Activated naive CD8-positive, alpha-beta T cell (primary cell): ENCODE results near the gene TAAR6.
"Not testable (repeated sequence)": the region's sequence is repeated elsewhere in the genome, so short reads cannot be mapped to it uniquely, and the experiment has no call there.

ENCODE experiments used
- H3K27ac Mint-ChIP-seq: one replicate; pipeline ENCODE4 v1.8.0; 2021; ENCODE audit warnings: mixed read lengths
- H3K27me3 Mint-ChIP-seq: one replicate; pipeline ENCODE4 v1.8.0; 2021; ENCODE audit warnings: mixed read lengths
- H3K36me3 Mint-ChIP-seq: one replicate; pipeline ENCODE4 v1.8.0; 2021; ENCODE audit warnings: mixed read lengths
- H3K4me1 Mint-ChIP-seq: one replicate; pipeline ENCODE4 v1.8.0; 2021; ENCODE audit warnings: low read depth, mixed read lengths
- H3K4me3 Mint-ChIP-seq: one replicate; pipeline ENCODE4 v1.8.0; 2021; ENCODE audit warnings: mild to moderate bottlenecking, mixed read lengths
- H3K9me3 Mint-ChIP-seq: one replicate; pipeline ENCODE4 v1.8.0; 2021; ENCODE audit warnings: low read depth, mixed read lengths

The TAAR6 gene

GRCh38 chr6:132570221-132570777 is at the start of gene TAAR6:
TAAR6 (plus strand) TSS chr6:132570322; CDS start chr6:132570322, 0 bp downstream.
- Mint-ChIP-seq H3K27me3 (peaks cover 23% of the 10 kb centered on the region), H3K4me1 (no peaks in the 10 kb centered on the region), H3K36me3 (no peaks in the 10 kb centered on the region), H3K9me3 (no peaks in the 10 kb centered on the region), H3K4me3 (no peak within 1 kb of the TSS), H3K27ac (no peak within 1 kb of the TSS)

GRCh38 chr6:132520953-132521352 is 49.2 kb upstream of the TAAR6 start:
- peaks cover 9% of the 10 kb centered on the region for H3K27me3 Mint-ChIP-seq
- H3K4me1 Mint-ChIP-seq, result no peaks in the 10 kb centered on the region
- no peak overlapping the region for H3K27ac Mint-ChIP-seq
- H3K4me3 Mint-ChIP-seq, result no peak overlapping the region
- H3K36me3 Mint-ChIP-seq, result no peaks in the 10 kb centered on the region
- no peaks in the 10 kb centered on the region for H3K9me3 Mint-ChIP-seq

- H3K27ac Mint-ChIP-seq, result no peak overlapping the region
Measured at GRCh38 chr6:132524646-132525045, 45.5 kb upstream of the TAAR6 start.

GRCh38 chr6:132525866-132526265 is 44.3 kb upstream of the TAAR6 start:
- no peaks in the 10 kb centered on the region for H3K9me3 Mint-ChIP-seq
- no peak overlapping the region for H3K4me3 Mint-ChIP-seq
- peaks cover 2% of the 10 kb centered on the region for H3K4me1 Mint-ChIP-seq
- H3K27me3 Mint-ChIP-seq, result peaks cover 14% of the 10 kb centered on the region
- peak overlapping the region; percentile 30 for H3K27ac Mint-ChIP-seq
- H3K36me3 Mint-ChIP-seq, result no peaks in the 10 kb centered on the region

More at GRCh38 chr6:132524646-132525045, 45.5 kb upstream of the TAAR6 start:
- no peaks in the 10 kb centered on the region for H3K36me3 Mint-ChIP-seq
- H3K9me3 Mint-ChIP-seq, result no peaks in the 10 kb centered on the region
- no peaks in the 10 kb centered on the region for H3K4me1 Mint-ChIP-seq
- H3K4me3 Mint-ChIP-seq, result no peak overlapping the region
- peaks cover 14% of the 10 kb centered on the region for H3K27me3 Mint-ChIP-seq

- peaks cover 2% of the 10 kb centered on the region for H3K4me1 Mint-ChIP-seq
- no peaks in the 10 kb centered on the region for H3K9me3 Mint-ChIP-seq
- H3K36me3 Mint-ChIP-seq, result no peaks in the 10 kb centered on the region
- no peak overlapping the region for H3K4me3 Mint-ChIP-seq
- peaks cover 12% of the 10 kb centered on the region for H3K27me3 Mint-ChIP-seq
- H3K27ac Mint-ChIP-seq, result no peak overlapping the region
Measured at GRCh38 chr6:132526461-132526860, 43.7 kb upstream of the TAAR6 start.

GRCh38 chr6:132527791-132528190 is 42.3 kb upstream of the TAAR6 start:
- no peak overlapping the region for H3K4me3 Mint-ChIP-seq
- H3K36me3 Mint-ChIP-seq, result no peaks in the 10 kb centered on the region
- peaks cover 12% of the 10 kb centered on the region for H3K27me3 Mint-ChIP-seq
- H3K4me1 Mint-ChIP-seq, result peaks cover 2% of the 10 kb centered on the region
- no peaks in the 10 kb centered on the region for H3K9me3 Mint-ChIP-seq
- H3K27ac Mint-ChIP-seq, result no peak overlapping the region

- Mint-ChIP-seq H3K36me3 (no peaks in the 10 kb centered on the region), H3K4me3 (no peak overlapping the region), H3K27me3 (peaks cover 5% of the 10 kb centered on the region), H3K4me1 (peaks cover 2% of the 10 kb centered on the region), H3K27ac (no peak overlapping the region), H3K9me3 (no peaks in the 10 kb centered on the region)
Measured at GRCh38 chr6:132530293-132530974, 39.7 kb upstream of the TAAR6 start.

GRCh38 chr6:132534546-132534945 is 35.6 kb upstream of the TAAR6 start:
- H3K9me3 Mint-ChIP-seq, result not testable (repeated sequence)

GRCh38 chr6:132537145-132537544 is 33.0 kb upstream of the TAAR6 start:
- Mint-ChIP-seq H3K27ac (no peak overlapping the region), H3K9me3 (no peaks in the 10 kb centered on the region), H3K36me3 (no peaks in the 10 kb centered on the region), H3K27me3 (peaks cover 14% of the 10 kb centered on the region), H3K4me3 (no peak overlapping the region), H3K4me1 (no peaks in the 10 kb centered on the region)

More at GRCh38 chr6:132534546-132534945, 35.6 kb upstream of the TAAR6 start:
- not testable (repeated sequence) for H3K27ac Mint-ChIP-seq, H3K4me1 Mint-ChIP-seq, H3K4me3 Mint-ChIP-seq, H3K36me3 Mint-ChIP-seq
- H3K27me3 Mint-ChIP-seq, result peaks cover 11% of the 10 kb centered on the region

- Mint-ChIP-seq H3K4me1 (no peaks in the 10 kb centered on the region), H3K4me3 (no peak within 1 kb of the TSS)
Measured at GRCh38 chr6:132537977-132538376, 32.1 kb upstream of the TAAR6 start, which contains the start of gene TAAR9. TAAR9 (plus strand) TSS chr6:132538277; CDS start chr6:132538290, 13 bp downstream.

GRCh38 chr6:132544826-132545225 is 25.3 kb upstream of the TAAR6 start:
- no peak overlapping the region for H3K4me3 Mint-ChIP-seq
- H3K9me3 Mint-ChIP-seq, result no peaks in the 10 kb centered on the region
- no peak overlapping the region for H3K27ac Mint-ChIP-seq
- H3K27me3 Mint-ChIP-seq, result peaks cover 5% of the 10 kb centered on the region
- H3K4me1 Mint-ChIP-seq, result no peaks in the 10 kb centered on the region
- no peaks in the 10 kb centered on the region for H3K36me3 Mint-ChIP-seq

More at GRCh38 chr6:132537977-132538376, 32.1 kb upstream of the TAAR6 start, which contains the start of gene TAAR9:
- no peaks in the 10 kb centered on the region for H3K36me3 Mint-ChIP-seq
- no peak within 1 kb of the TSS for H3K27ac Mint-ChIP-seq
- peaks cover 14% of the 10 kb centered on the region for H3K27me3 Mint-ChIP-seq
- H3K9me3 Mint-ChIP-seq, result no peaks in the 10 kb centered on the region

GRCh38 chr6:132548746-132549463 is 21.2 kb upstream of the TAAR6 start:
- Mint-ChIP-seq H3K4me3 (no peak overlapping the region), H3K9me3 (no peaks in the 10 kb centered on the region), H3K36me3 (no peaks in the 10 kb centered on the region), H3K4me1 (no peaks in the 10 kb centered on the region), H3K27me3 (peaks cover 2% of the 10 kb centered on the region), H3K27ac (no peak overlapping the region)

- H3K9me3 Mint-ChIP-seq, result no peaks in the 10 kb centered on the region
- no peak overlapping the region for H3K4me3 Mint-ChIP-seq
- H3K27me3 Mint-ChIP-seq, result peaks cover 7% of the 10 kb centered on the region
- no peaks in the 10 kb centered on the region for H3K36me3 Mint-ChIP-seq
- no peaks in the 10 kb centered on the region for H3K4me1 Mint-ChIP-seq
- no peak overlapping the region for H3K27ac Mint-ChIP-seq
Measured at GRCh38 chr6:132551214-132551613, 18.9 kb upstream of the TAAR6 start.

- no peak within 1 kb of the TSS for H3K4me3 Mint-ChIP-seq
Measured at GRCh38 chr6:132552372-132552771, 17.8 kb upstream of the TAAR6 start, which contains the start of gene TAAR8. TAAR8 (plus strand) TSS chr6:132552672; CDS start chr6:132552693, 21 bp downstream.

GRCh38 chr6:132560087-132560486 is 10.0 kb upstream of the TAAR6 start:
- not testable (repeated sequence) for H3K27me3 Mint-ChIP-seq, H3K4me1 Mint-ChIP-seq, H3K36me3 Mint-ChIP-seq, H3K4me3 Mint-ChIP-seq, H3K27ac Mint-ChIP-seq, H3K9me3 Mint-ChIP-seq

More at GRCh38 chr6:132552372-132552771, 17.8 kb upstream of the TAAR6 start, which contains the start of gene TAAR8:
- Mint-ChIP-seq H3K27me3 (peaks cover 15% of the 10 kb centered on the region), H3K4me1 (no peaks in the 10 kb centered on the region), H3K27ac (no peak within 1 kb of the TSS), H3K36me3 (no peaks in the 10 kb centered on the region), H3K9me3 (no peaks in the 10 kb centered on the region)
